Naive thymus-derived CD8-positive, alpha-beta T cell (primary cell): ENCODE data around the gene MAPKAPK3. TPM values are rescaled to one million over a fixed set of nuclear protein-coding genes. Genes with fewer than 3 reads are reported as not detected.
A peak's percentile ranks its signal among the peaks of the same experiment; 100 is the strongest.
"Not testable (repeated sequence)": the region's sequence is repeated elsewhere in the genome, so short reads cannot be mapped to it uniquely, and the experiment has no call there.

ENCODE experiments used
- ATAC-seq, 2 donors: fragments of 150-1000 bp; cut with Tn5 transposase in 1 of 2; sonication (Bioruptor Pico), chemical (Tn5 transposase) in 1 of 2; 1 replicate in 1 of 2; 2 replicates in 1 of 2; pipeline ENCODE4 v1.10.0; 2021; ENCODE audit warnings: mild to moderate bottlenecking in 2 of 2, moderate library complexity in 2 of 2
- POLR2A ChIA-PET: fragments of 350-600 bp; sonication (Branson Sonifier 250); formaldehyde crosslinking; loops from one replicate; lab custom pipeline; 2021; ENCODE audit warnings: antibody characterized with exemption; lab: Charles Lee
- DNase-seq, 10 donors: peaks; one replicate each; pipeline versions ENCODE4 v3.0.0 to v3.0.0-alpha.2; 2020 to 2022
- H3K27ac Mint-ChIP-seq, 10 donors: one replicate each; pipeline ENCODE4 v1.8.0; 2020 to 2022; ENCODE audit warnings: mild to moderate bottlenecking in 10 of 10, mixed read lengths in 10 of 10, moderate library complexity in 4 of 10, inconsistent platforms in 1 of 10
- H3K27me3 Mint-ChIP-seq, 5 donors: one replicate each; pipeline ENCODE4 v1.8.0; 2021 to 2022; ENCODE audit warnings: mixed read lengths in 5 of 5
- H3K36me3 Mint-ChIP-seq, 3 donors: one replicate each; pipeline ENCODE4 v1.8.0; 2020 to 2022; ENCODE audit warnings: mixed read lengths in 3 of 3, mild to moderate bottlenecking in 2 of 3, inconsistent platforms in 1 of 3
- H3K4me1 Mint-ChIP-seq, 4 donors: one replicate each; pipeline ENCODE4 v1.8.0; 2021 to 2022; ENCODE audit warnings: mixed read lengths in 4 of 4
- H3K4me3 Mint-ChIP-seq, 10 donors: one replicate each; pipeline ENCODE4 v1.8.0; 2020 to 2022; ENCODE audit warnings: mild to moderate bottlenecking in 10 of 10, mixed read lengths in 10 of 10, moderate library complexity in 6 of 10, inconsistent platforms in 1 of 10
- H3K9me3 Mint-ChIP-seq, 9 donors: one replicate each; pipeline ENCODE4 v1.8.0; 2020 to 2022; ENCODE audit warnings: mixed read lengths in 9 of 9, mild to moderate bottlenecking in 3 of 9, inconsistent platforms in 1 of 9, moderate library complexity in 1 of 9
- microRNA-seq: library from miRNA; unstranded; fragments of <30 nt; microRNA quantifications from one replicate; pipeline ENCODE4 v1.2.0, GENCODE V29; 2022; ENCODE audit warnings: borderline microRNAs expressed
- polyA plus RNA-seq, 3 donors: library from polyadenylated mRNA; unstranded; fragments of 300-500 nt; fragmentation: Illumina TruSeq; gene quantifications; one replicate each; pipeline ENCODE4 v1.2.3, GENCODE V29; 2021
- total RNA-seq, 8 experiments: library from RNA in 2 of 8; stranded (reverse) in 2 of 8; gene quantifications; one replicate each; pipeline ENCODE4 v1.2.3 and lab custom pipeline; 2021 to 2026

The MAPKAPK3 gene
- total and polyA plus RNA-seq, 5 experiments from 2014 or later = 27.5 to 48.2 (median 42.4) TPM

GRCh38 chr3:50675179-50676030 lies 58.5 kb downstream of the MAPKAPK3 start:
- peak overlapping the region; percentile 64 to 85 (median 74) for H3K4me3 Mint-ChIP-seq
- ATAC-seq (peak; percentile 48 to 65), DNase-seq (peak; percentile 16 to 75 (median 52))
- H3K27ac Mint-ChIP-seq = peak overlapping the region in 2 of 10 donors; percentile 43 to 56
- H3K4me1 Mint-ChIP-seq = peaks cover 3 to 10% (median 8%) of the 10 kb centered on the region in 4 donors
- POLR2A ChIA-PET = interaction anchor here (1.0 kb wide), 1 partner anchor 106 kb away, joined by 3 read pairs; the partner anchor contains the start of gene HEMK1
- no peaks in the 10 kb centered on the region for H3K9me3 Mint-ChIP-seq
- H3K27me3 Mint-ChIP-seq = peaks cover 5 to 38% (median 11%) of the 10 kb centered on the region in 5 donors
- no peaks in the 10 kb centered on the region for H3K36me3 Mint-ChIP-seq

GRCh38 chr3:50676031-50676705 lies 59.2 kb downstream of the MAPKAPK3 start:
- H3K4me3 Mint-ChIP-seq = peak overlapping the region in 7 of 10 donors; percentile 14 to 85 (median 64)
- no peak overlapping the region for H3K27ac Mint-ChIP-seq
- peaks cover 0 to 2% (median 0%) of the 10 kb centered on the region in 3 donors for H3K36me3 Mint-ChIP-seq
- peaks cover 8 to 41% (median 11%) of the 10 kb centered on the region in 5 donors for H3K27me3 Mint-ChIP-seq
- peaks cover 3 to 10% (median 8%) of the 10 kb centered on the region in 4 donors for H3K4me1 Mint-ChIP-seq
- no peak for ATAC-seq
- no peak for DNase-seq
- POLR2A ChIA-PET = no interaction called here
- no peaks in the 10 kb centered on the region for H3K9me3 Mint-ChIP-seq

- Mint-ChIP-seq H3K4me1 (no peaks in the 10 kb centered on the region), H3K4me3 (no peak overlapping the region), H3K27ac (no peak overlapping the region), H3K9me3 (peaks cover 0 to 2% (median 0%) of the 10 kb centered on the region in 9 donors), H3K36me3 (peaks cover 0 to 5% (median 0%) of the 10 kb centered on the region in 3 donors), H3K27me3 (peaks cover under 1 to 26% (median 7%) of the 10 kb centered on the region in 5 donors)
- POLR2A ChIA-PET = interaction anchor here (0.6 kb wide), 1 partner anchor 58 kb away, joined by 3 read pairs; no protein-coding TSS in a partner anchor
- ATAC-seq (no peak), DNase-seq (no peak)
Measured at GRCh38 chr3:50687127-50687751, 70.3 kb downstream of the MAPKAPK3 start.

- no peak for ATAC-seq
- H3K4me1 Mint-ChIP-seq = no peaks in the 10 kb centered on the region
- no peak overlapping the region for H3K4me3 Mint-ChIP-seq
- peaks cover 0 to 5% (median 0%) of the 10 kb centered on the region in 3 donors for H3K36me3 Mint-ChIP-seq
- DNase-seq = no peak
- POLR2A ChIA-PET = no interaction called here
- peaks cover 0 to 2% (median 0%) of the 10 kb centered on the region in 9 donors for H3K9me3 Mint-ChIP-seq
- H3K27ac Mint-ChIP-seq = no peak overlapping the region
- peaks cover 0 to 26% (median 6%) of the 10 kb centered on the region in 5 donors for H3K27me3 Mint-ChIP-seq
Measured at GRCh38 chr3:50687916-50688315, 71.0 kb downstream of the MAPKAPK3 start.

GRCh38 chr3:50688602-50689001 lies 71.7 kb downstream of the MAPKAPK3 start:
- H3K27ac Mint-ChIP-seq, POLR2A ChIA-PET, H3K4me1 Mint-ChIP-seq, H3K36me3 Mint-ChIP-seq, DNase-seq, H3K9me3 Mint-ChIP-seq, ATAC-seq, H3K4me3 Mint-ChIP-seq: not testable (repeated sequence)
- H3K27me3 Mint-ChIP-seq = peaks cover 0 to 21% (median 6%) of the 10 kb centered on the region in 5 donors

- Mint-ChIP-seq H3K9me3 (peaks cover 0 to 3% (median 0%) of the 10 kb centered on the region in 9 donors), H3K4me3 (no peak overlapping the region), H3K4me1 (no peaks in the 10 kb centered on the region), H3K27me3 (peaks cover 0 to 14% (median 1%) of the 10 kb centered on the region in 5 donors), H3K27ac (no peak overlapping the region), H3K36me3 (peaks cover 0 to 5% (median 0%) of the 10 kb centered on the region in 3 donors)
- no peak for ATAC-seq
- DNase-seq = no peak
- POLR2A ChIA-PET = no interaction called here
Measured at GRCh38 chr3:50689558-50689957, 72.6 kb downstream of the MAPKAPK3 start.

GRCh38 chr3:50695031-50695430 lies 78.1 kb downstream of the MAPKAPK3 start:
- ATAC-seq = no peak
- H3K9me3 Mint-ChIP-seq = peaks cover 0 to 25% (median 13%) of the 10 kb centered on the region in 9 donors
- no peak for DNase-seq
- no peak overlapping the region for H3K4me3 Mint-ChIP-seq
- peaks cover 0 to 1% (median 0%) of the 10 kb centered on the region in 5 donors for H3K27me3 Mint-ChIP-seq
- POLR2A ChIA-PET = no interaction called here
- H3K4me1 Mint-ChIP-seq = no peaks in the 10 kb centered on the region
- H3K27ac Mint-ChIP-seq = no peak overlapping the region
- peaks cover 0 to 16% (median 13%) of the 10 kb centered on the region in 3 donors for H3K36me3 Mint-ChIP-seq

GRCh38 chr3:50696276-50696675 lies 79.3 kb downstream of the MAPKAPK3 start:
- POLR2A ChIA-PET = no interaction called here
- peaks cover 0 to 16% (median 13%) of the 10 kb centered on the region in 3 donors for H3K36me3 Mint-ChIP-seq
- H3K4me1 Mint-ChIP-seq = no peaks in the 10 kb centered on the region
- peaks cover 0 to 3% (median 0%) of the 10 kb centered on the region in 5 donors for H3K27me3 Mint-ChIP-seq
- ATAC-seq = no peak
- DNase-seq = no peak
- no peak overlapping the region for H3K4me3 Mint-ChIP-seq
- H3K27ac Mint-ChIP-seq = no peak overlapping the region
- peaks cover 0 to 25% (median 13%) of the 10 kb centered on the region in 9 donors for H3K9me3 Mint-ChIP-seq

GRCh38 chr3:50698269-50698668 lies 81.3 kb downstream of the MAPKAPK3 start:
- H3K9me3 Mint-ChIP-seq = peaks cover 0 to 33% (median 15%) of the 10 kb centered on the region in 9 donors
- H3K4me3 Mint-ChIP-seq = no peak overlapping the region
- peaks cover 0 to 24% (median 24%) of the 10 kb centered on the region in 3 donors for H3K36me3 Mint-ChIP-seq
- POLR2A ChIA-PET = no interaction called here
- peaks cover 0 to 4% (median 0%) of the 10 kb centered on the region in 5 donors for H3K27me3 Mint-ChIP-seq
- no peak for DNase-seq
- no peak for ATAC-seq
- no peaks in the 10 kb centered on the region for H3K4me1 Mint-ChIP-seq
- no peak overlapping the region for H3K27ac Mint-ChIP-seq

Small RNA genes lying within 50 kb of the gene (microRNA-seq; reads per million reads assigned to microRNA genes)
- 2.7 reads per million for gene MIR4787

Other genes with a start within 250 kb of the MAPKAPK3 start
- 1 to 10 TPM; 4.0 to 4.9 TPM for gene CACNA2D2, start 113.5 kb upstream of the MAPKAPK3 start, total RNA-seq
- 1 to 10 TPM in 1 of 3 donors, under 1 TPM in 2; 0.40 to 1.5 (median 0.40) TPM for gene CACNA2D2, start 113.5 kb upstream of the MAPKAPK3 start, polyA plus RNA-seq
- 10 to 100 TPM; 17.7 to 18.4 TPM for gene C3orf18, start 49.4 kb upstream of the MAPKAPK3 start, total RNA-seq
- 10 to 100 TPM; 14.1 to 17.3 (median 14.2) TPM for gene C3orf18, start 49.4 kb upstream of the MAPKAPK3 start, polyA plus RNA-seq
- gene HEMK1, start 47.6 kb upstream of the MAPKAPK3 start, total RNA-seq = 10 to 100 TPM; 65.1 to 67.1 TPM
- 10 to 100 TPM; 20.2 to 43.1 (median 30.3) TPM for gene HEMK1, start 47.6 kb upstream of the MAPKAPK3 start, polyA plus RNA-seq
- gene CISH, start 5.4 kb upstream of the MAPKAPK3 start, total RNA-seq = 1 to 10 TPM; 8.1 to 8.8 TPM
- 100 to 1,000 TPM in 2 of 3 donors, 10 to 100 TPM in 1; 16.3 to 135 (median 100) TPM for gene CISH, start 5.4 kb upstream of the MAPKAPK3 start, polyA plus RNA-seq
- gene DOCK3, start 57.8 kb downstream of the MAPKAPK3 start, total RNA-seq = 1 to 10 TPM; 1.5 to 1.9 TPM
- under 1 TPM; 0.14 to 0.63 (median 0.22) TPM for gene DOCK3, start 57.8 kb downstream of the MAPKAPK3 start, polyA plus RNA-seq